GM21717 (cell line): ENCODE data around the gene DIPK1A.
A peak's percentile ranks its signal among the peaks of the same experiment; 100 is the strongest.
"Not testable (repeated sequence)": the region's sequence is repeated elsewhere in the genome, so short reads cannot be mapped to it uniquely, and the experiment has no call there.

Experiments
- ATAC-seq: cut with Tn5 transposase; IDR thresholded peaks from one replicate; pipeline ENCODE4 v1.9.1; 2021; ENCODE audit warnings: mild to moderate bottlenecking, moderate library complexity; ENCODE audit not compliant: unreplicated experiment

Gene DIPK1A

GRCh38 chr1:92980732-92981647, 19.7 kb upstream of the DIPK1A start:
- ATAC-seq: peak; percentile 40

GRCh38 chr1:92975551-92976232, 14.4 kb upstream of the DIPK1A start:
- peak; percentile 83 for ATAC-seq

DNA sequence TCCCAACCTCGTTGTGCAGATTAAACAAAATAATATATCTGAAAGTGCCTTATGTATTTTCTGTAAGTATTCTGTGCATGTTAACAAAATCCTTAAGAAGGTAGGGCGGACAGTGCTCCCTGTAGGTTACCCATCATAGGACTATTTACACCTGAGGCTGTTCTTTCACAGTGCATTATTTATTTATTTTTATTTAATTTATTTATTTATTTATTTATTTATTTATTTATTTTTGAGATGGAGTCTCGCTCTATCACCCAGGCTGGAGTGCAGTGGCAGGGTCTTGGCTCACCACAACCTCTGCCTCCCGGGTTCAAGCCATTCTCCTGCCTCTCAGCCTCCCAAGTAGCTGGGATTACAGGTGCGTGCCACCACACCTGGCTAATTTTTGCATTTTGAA, 12.8 kb upstream of the DIPK1A start:
- ATAC-seq: not testable (repeated sequence)

DNA sequence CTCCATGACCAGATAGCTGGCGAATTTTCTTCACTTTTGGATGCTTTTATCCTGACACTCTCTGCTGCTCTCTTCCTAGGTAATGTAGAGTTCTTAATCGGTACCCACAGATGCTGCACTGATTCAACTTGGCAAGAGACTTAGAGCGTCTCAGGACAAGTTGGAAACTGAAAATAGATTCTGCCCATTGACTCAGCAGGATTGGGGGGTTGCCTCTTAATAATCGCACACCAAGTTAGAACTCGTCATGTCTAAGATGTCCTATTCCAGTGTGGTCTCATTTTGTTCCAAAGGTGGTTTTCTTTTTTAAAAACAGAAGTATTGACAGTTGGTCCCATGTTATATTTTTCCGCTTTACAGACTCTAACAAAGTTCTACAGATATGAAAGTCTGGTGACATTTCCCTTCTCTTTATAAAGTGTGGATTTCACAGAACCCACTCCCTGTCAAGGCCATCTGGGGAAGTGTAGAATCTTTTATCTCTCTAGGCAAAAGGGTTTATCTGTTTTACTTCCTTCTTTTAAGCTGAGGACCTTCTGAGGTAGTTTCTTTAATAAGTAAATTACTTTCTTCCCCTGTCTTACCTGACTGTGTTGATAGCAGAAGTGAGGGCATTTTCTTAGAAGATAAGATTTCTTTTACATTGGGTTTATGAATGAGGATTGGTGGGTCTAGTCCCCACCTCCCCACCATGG, 12.1 kb upstream of the DIPK1A start:
- ATAC-seq: no peak

DNA sequence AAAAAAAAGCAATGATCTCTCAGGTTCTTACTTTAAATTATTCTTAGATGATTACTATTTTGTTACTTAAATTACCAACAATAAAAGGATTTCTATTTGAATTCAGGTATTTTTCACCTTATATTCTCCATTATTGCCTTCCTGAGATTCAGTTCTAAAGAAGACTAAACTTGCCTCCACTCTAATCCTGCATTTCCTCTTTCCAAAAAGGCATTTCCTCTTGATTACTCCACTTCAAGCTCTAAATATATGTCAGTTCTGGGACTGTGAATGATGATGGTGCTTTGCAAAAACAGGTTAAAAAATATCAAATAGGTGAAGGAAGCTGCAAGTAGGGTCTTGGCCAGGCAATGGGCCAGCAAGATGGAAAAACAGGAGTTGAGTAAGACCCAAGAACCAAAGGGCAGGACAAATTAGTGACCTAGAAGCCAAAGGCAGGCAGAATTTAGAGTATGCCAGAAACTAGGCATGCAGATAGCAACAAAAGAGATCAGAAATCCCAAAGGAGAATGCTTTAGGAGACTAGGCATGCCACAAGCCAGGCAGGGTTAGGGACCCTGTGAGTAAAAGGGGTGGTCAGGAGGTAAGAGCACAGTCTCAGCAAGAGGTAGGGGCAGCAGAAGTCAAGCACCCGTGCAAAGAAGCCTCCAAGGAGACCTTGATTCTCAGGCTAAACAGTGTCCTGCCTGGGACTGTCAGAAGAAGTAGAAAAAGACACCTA, 11.3 kb upstream of the DIPK1A start:
- no peak for ATAC-seq

DNA sequence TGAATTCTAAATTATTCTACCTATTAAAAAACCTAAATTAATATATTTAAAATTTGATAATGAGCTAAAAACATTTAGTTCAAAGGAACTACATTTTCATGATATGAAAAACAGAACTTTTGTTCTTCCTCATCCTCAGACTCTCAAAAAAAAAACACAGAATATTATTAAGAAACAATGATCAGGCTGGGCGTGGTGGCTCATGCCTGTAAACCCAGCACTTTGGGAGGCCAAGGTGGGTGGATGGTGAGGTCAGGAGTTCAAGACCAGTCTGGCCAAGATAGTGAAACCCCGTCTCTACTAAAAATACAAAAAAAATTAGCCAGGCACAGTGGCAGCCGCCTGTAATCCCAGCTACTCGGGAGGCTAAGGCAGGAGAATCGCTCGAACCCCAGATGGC, 10.7 kb upstream of the DIPK1A start:
- not testable (repeated sequence) for ATAC-seq

DNA sequence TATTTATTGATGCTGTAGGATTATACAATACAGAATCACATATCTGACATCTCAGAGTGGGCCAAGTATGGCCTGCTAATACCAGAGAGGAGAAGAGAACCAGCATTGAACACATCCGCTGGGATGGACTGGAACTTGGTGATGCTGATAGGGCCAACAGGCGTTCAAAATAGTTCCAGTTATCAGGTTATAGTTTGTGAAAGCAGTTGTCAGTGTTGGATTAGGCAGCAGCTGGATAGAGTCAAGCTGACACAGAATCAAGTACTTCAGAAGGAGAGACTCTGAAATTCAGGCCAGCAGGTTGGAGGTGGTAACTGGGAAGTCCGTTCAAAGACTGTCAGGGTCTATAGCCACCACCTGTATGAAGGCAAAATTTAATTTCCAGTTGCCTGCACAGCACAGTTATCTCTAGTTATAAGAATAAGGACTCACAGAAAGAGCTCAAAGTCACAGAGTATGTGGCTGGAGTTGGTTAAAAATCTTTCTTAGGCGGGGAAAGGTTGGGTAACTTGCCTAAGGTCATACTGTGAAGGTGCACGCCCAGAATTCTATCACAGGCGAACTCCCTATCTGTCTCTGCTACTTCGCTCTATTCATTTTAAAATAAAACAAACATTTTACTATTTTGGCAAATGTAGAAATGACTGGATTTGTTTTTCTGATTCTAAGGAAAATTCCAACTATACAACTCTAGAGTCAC, 9.9 kb upstream of the DIPK1A start:
- no peak for ATAC-seq

DNA sequence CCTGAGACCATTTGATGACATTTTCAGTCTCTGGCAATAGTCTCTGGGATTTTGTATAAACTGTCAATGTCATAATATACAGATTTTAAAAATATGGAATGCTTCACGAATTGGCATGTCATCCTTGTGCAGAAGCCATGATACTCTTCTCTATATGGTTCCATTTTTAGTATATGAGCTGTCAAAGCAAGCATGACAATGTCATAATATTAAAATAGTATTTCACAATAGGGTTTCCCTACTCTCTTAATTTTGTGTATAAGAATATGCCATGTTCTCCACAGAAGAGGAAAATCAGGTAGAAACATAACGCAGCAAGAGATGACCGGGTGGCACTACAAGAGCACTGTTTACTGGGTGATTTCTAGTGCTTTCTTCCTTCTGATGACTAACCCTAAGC, 8.3 kb upstream of the DIPK1A start:
- ATAC-seq: no peak

GRCh38 chr1:92968138-92969032, 7.1 kb upstream of the DIPK1A start:
- ATAC-seq: peak; percentile 43

- no peak for ATAC-seq
Measured at GRCh38 chr1:92964998-92965397, 3.7 kb upstream of the DIPK1A start.

DNA sequence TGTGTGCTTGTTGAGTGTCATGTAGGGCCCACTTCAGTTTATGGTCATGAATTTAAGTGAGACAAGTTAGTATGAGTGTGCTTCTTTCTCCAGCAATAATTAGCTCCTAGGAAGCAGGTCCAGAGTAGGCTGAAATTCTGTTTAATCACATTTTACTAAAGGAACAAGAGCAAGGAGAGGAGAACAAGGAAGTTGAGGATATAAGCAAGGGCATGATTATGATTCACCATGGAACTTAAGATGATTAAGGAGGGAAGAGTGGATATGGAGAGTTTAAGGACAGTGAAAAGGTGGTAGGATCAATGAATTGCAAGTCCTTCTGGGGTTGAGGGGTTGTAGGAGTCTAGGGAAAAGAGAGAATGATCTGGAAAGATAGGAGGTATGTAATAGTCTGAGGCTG, 3.1 kb upstream of the DIPK1A start:
- no peak for ATAC-seq

DNA sequence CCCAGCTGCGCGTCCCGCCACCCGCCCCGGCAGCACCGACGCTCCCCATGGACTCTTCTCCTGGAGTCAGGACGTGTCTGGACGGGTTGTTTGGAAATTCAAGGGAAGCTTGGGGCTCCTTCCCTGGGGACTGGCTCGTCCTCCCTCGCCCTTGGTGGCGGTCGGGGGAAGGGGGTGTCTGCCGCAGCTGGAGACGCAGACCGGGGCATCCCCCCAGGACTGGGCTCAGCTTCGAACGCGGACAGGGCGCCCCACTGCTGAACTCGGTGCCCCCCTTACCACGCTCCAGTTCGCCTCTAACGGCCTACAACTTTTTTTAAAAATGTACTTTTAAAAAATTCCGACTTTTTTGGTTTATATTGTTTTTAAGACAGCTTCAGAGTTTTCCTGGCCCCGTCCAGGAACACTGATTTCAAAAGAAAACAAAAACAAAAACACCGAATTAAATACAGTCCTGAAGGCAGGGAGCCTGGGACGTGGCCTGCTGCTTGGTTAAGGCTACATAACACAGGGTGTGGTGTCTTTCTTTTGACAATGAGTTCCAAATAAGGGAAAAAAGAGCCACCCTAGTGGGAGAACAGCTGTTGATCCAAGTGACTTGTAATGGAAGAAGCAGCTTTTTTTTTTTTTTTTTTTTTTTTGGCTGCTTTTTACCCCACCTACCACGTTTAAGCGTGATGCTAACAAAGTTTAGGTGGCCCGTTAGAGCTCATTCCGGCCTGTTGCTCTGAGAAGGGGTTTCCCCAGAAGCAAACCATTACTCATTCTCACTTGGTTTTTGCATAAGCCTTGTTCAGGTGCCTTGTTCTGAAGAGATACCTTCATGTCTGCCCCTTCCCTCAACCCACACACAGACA, 862 bp upstream of the DIPK1A start:
- peak; percentile 54 for ATAC-seq

DNA sequence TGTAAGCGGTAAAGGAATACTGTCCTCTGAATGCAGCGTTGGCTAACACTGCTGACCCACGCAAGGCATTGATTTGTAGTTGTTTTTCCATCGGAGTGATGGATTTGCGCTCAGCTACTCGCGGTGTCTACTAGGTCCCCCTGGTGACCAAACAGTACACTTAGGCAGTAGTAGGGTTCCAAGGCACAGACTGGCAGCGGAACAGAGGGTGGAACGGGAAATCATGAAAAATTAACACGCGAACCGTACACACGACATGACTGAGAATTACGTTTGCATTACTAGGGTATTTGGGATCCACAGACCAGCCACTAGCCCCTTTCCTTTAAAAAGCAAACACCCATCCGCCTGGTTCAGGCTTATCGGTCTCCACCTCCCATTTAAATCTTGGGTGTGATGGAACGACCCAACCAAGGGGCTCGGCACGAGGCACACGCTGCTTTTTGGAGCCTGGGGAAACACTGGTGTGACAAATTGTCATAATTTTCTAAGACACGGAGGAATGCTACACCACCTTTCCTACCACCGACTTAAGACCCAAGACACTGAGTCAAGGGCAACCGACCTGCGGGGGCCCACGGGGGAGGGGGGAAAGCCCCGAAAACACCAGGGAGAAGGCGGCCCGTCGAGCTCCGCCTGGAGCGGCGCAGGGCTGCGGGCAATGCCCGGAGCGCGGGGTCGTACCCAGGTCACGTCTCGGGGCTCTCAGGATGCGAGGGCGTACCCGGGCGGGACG, 699 bp downstream of the DIPK1A start:
- peak; percentile 37 for ATAC-seq

DNA sequence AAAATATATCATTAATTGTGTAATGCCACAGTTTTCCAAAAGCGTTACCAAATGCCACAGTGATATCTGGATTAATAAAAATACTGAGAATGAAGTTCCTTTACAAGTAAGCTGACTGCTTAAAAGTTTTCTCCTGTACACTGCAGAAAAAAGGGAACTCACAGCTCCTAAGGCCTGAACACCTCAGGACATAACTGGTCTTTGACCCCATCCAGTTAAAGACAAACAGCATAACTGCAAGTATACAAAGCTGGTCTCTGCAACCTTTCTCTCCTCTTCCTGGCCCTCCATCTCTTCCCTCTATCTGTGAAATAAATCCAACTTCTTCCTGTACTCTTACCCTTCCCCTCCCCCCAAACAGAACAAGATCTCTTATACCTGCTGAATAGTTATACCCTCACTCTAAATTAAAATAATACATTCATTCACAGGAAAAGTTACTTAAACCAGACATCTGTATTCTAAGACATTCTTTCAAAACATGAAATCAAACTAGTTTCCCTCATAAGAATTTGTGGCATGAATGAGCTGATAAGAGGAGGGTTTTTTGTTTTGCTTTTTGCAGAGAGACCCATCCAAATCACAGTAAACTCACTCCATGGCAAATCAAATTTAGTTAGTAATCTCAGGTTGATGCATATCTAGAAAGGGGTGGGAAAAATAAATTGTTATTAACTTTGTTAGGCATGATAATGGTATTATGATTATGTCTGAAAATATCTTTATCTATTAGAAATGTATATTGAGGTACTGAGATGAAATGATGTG, 2.9 kb downstream of the DIPK1A start:
- no peak for ATAC-seq

GRCh38 chr1:92957030-92957734, 4.1 kb downstream of the DIPK1A start:
- ATAC-seq: peak; percentile 26

- ATAC-seq: no peak
Measured at GRCh38 chr1:92956254-92957029, 4.8 kb downstream of the DIPK1A start.
